ENCODE results near the gene OSBPL6. TPM values are rescaled to one million over a fixed set of nuclear protein-coding genes. Genes with fewer than 3 reads are reported as not detected.

Gene OSBPL6
- total and polyA plus RNA-seq, 9 of the 15 experiments (the other 6 are each of a cell fraction or from before 2014, with no cell fraction given), result 3.4 to 12.7 (median 9.3) TPM

- FAIRE-seq (no peak), ATAC-seq (no peak), DNase-seq (ENCODE audit: extremely low read depth in 1 of 4, low spot score in 3 of 4) (no peak)
- Histone ChIP-seq H2AFZ (ENCODE audit: low read depth, low read length) (no peak overlapping the region), H3K9ac (ENCODE audit: insufficient read depth in 1 of 2, low read depth in 2 of 2, low read length in 2 of 2) (no peak overlapping the region), H4K20me1 (replicated peaks; ENCODE audit: control insufficient read depth, insufficient read depth, low read length) (no peaks in the 10 kb centered on the region), H3K4me1 (replicated peaks in 1 of 2; ENCODE audit: control insufficient read depth in 2 of 2, insufficient read depth in 2 of 2, low read length in 2 of 2) (no peaks in the 10 kb centered on the region), H3K27me3 (ENCODE audit: control insufficient read depth in 2 of 2, insufficient read depth in 2 of 2, low read length in 2 of 2) (no peaks in the 10 kb centered on the region), H3K9me3 (replicated peaks; ENCODE audit: control insufficient read depth, insufficient read depth, low read depth, low read length) (no peaks in the 10 kb centered on the region), H3K4me2 (ENCODE audit: insufficient read depth, low read length) (no peak overlapping the region), H3K36me3 (ENCODE audit: control insufficient read depth, insufficient read depth, low read length) (no peaks in the 10 kb centered on the region), H3K27ac (ENCODE audit: extremely low read depth, low read depth, low read length) (no peak overlapping the region), H3K79me2 (ENCODE audit: control insufficient read depth, insufficient read depth, low read length) (no peaks in the 10 kb centered on the region), H3K4me3 (no peak overlapping the region), H3K9me1 (ENCODE audit: control insufficient read depth, insufficient read depth, low read length) (no peaks in the 10 kb centered on the region)
- ChIA-PET POLR2A (interaction anchor here (0.9 to 2.2 kb wide), 3 partner anchors 10 to 20 kb away, joined by 3 to 7 read pairs (median 3); no protein-coding TSS in a partner anchor), CTCF (ENCODE audit: low intra/inter-chr PET ratio) (no interaction called here)
- no peak for TF ChIP-seq FOSL1 (tag; conservative IDR thresholded peaks at IDR 0.05)
- no peak for TF ChIP-seq RAD21 (CRISPR knock-in tag; conservative IDR thresholded peaks at IDR 0.05 in 1 of 2, IDR thresholded peaks at IDR 0.05 in 1 of 2)
- TF ChIP-seq ASH1L (IDR thresholded peaks at IDR 0.05; ENCODE audit: borderline replicate concordance, low read depth, partially characterized antibody), result no peak
- no peak for TF ChIP-seq RFX5 (IDR thresholded peaks at IDR 0.05; ENCODE audit: low read depth, low read length)
- TF ChIP-seq ID3 (CRISPR knock-in tag; IDR thresholded peaks at IDR 0.05), result no peak
- TF ChIP-seq ID3 (tag; IDR thresholded peaks at IDR 0.05), result no peak
- TF ChIP-seq ZNF184 (CRISPR knock-in tag; IDR thresholded peaks at IDR 0.05), result no peak
- 32% methylated on average over 2 of the region's 2 CpGs for whole genome bisulfite sequencing (ENCODE audit: insufficient coverage, low coverage, missing lambda C conversion rate)
- in situ Hi-C loops (cut with MboI) (no loop called here), intact Hi-C loops (cut with micrococcal nuclease) (no loop called here)
- BruUV-seq (replicated peaks), result no TSS peak
These were observed 131.0 kb downstream of the OSBPL6 start for GRCh38 chr2:178325268-178325667.
